ENCODE data around the gene KLC1. TPM values are rescaled to one million over a fixed set of nuclear protein-coding genes. Genes with fewer than 3 reads are reported as not detected.

KLC1 gene
- total and polyA plus RNA-seq, 2 of the 8 experiments (the other 6 are each of a cell fraction or from before 2014, with no cell fraction given), result 84.6 to 134 TPM

DNA sequence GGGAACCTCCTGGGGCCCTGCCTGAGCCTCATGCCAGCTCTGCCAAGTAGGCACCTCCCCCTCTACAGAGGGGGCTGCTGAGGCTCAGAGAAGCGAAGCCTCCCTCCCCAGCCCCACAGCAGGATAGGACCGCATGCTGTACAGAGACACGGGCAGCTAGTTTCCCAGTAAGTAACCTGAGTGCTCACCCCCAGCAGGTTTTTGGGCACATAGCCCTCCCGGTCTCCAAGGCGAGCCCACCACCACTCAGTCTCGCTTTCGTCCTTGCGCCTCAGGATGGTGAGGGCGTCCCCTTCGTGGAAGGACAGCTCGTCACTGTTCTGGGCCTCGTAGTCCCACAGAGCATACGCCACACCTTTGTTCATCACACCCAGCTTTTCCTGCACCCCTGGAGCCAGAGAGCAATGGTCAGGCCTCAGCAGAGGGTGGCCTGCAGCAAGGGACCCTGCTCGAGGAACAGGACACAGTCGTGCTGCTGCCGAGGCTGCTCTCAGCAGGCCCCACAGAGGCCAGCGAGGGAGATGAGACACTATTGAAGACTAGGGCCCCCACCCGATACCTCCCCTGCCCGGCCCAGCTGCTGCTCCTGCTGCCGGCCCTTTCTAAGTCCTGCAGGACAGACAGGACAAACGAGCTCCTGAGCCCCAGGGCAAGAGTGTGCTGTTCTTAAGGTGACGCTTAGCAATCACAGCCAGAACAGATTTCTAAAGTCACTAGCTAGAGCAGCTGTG, 107.0 kb downstream of the KLC1 start (continued):
- TF ChIP-seq BCL11A (IDR thresholded peaks at IDR 0.05; ENCODE audit: low read depth in 2 of 2, low read length in 2 of 2), result no peak
